HG03469 (cell line): ENCODE results near the gene IMPG2.
"Not testable (repeated sequence)": the region's sequence is repeated elsewhere in the genome, so short reads cannot be mapped to it uniquely, and the experiment has no call there.

Source experiments
- ATAC-seq: cut with Tn5 transposase; IDR thresholded peaks from one replicate; pipeline ENCODE4 v1.9.1; 2021; ENCODE audit warnings: mild to moderate bottlenecking, moderate library complexity, moderate number of reproducible peaks; ENCODE audit not compliant: unreplicated experiment

The IMPG2 gene

DNA sequence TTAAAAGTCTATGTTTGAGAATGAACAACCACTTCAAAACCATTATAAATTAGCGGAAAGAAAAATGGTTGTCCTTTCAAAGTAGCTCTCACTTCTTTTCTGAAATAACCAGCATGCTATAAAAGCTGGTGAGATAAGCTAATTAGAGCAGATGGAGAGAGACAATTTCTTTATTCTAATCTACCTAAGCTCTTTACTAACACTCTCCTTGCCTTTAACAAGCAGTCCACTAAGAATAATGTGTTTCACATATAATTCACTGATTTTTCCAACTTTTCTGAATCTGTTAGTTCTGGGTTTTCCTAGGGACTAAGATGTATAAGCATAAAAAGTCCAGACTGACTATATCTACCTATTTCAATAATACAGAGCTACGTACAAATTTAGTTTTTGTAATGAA lies at the start of gene IMPG2:
Gene IMPG2 (minus strand): TSS at position 101 of the 400 bp plus-strand sequence. CDS start 203 bp downstream, outside the sequence.
- no peak for ATAC-seq

DNA sequence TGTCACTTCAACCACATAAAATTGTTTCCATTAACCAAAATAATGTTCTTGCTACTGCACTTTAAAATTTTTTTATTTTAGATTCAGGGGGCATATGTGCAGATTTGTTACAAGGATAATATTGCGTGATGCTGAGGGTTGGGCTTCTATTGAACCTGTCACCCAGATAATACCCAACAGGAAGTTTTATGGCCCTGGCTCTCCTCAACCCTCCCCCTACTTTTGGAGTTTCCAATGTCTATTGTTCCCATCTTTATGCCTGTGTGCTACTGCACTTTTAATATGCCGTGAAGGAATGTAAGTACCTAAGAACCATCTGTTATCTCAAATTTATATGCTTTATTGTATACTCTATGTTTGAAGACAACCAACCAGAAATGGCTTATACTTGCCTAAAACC lies 42.0 kb upstream of the IMPG2 start:
- ATAC-seq = no peak

DNA sequence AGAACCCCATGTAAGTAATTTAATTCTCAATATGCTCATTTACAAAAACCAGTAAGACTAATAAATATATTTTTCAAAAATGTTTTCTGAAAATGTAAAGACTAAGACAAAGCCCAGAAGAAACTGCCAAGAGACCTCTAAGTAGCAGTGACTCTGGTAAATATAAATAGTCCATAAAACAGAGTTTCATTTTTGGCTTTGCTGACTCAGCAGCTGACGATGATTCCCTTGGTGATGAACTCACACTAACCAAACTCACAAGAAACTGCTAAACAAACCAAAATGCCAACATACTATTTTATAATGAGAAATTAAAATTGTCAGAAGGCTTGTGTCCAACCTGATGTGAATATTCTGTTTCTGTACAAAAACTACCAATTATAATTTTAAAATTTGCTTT lies 31.5 kb upstream of the IMPG2 start:
- ATAC-seq = no peak

DNA sequence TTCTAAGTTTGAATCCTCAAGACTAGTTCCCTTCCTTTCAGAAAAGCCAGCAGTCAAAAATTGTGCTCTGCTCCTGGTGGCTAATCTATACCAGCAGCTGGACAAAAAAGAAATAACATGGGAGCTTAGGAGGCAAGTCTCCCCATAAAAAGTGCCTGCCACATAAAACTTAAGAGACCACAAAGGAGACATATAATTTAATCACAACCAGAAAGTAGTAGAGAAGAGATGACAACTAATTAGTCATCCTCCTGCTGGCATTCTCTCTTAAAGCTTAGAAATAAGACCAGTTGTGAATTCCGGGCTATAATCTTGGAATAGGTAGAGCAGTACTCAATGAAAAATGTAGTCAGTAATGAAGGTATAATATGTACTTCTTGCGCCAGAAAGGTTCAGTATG lies 20.2 kb upstream of the IMPG2 start:
- no peak for ATAC-seq

GRCh38 chr3:101333883-101334282 lies 13.5 kb upstream of the IMPG2 start:
- no peak for ATAC-seq

- ATAC-seq = no peak
Observed at GRCh38 chr3:101329016-101329673, 8.8 kb upstream of the IMPG2 start.

- ATAC-seq = no peak
Observed at GRCh38 chr3:101325393-101326134, 5.2 kb upstream of the IMPG2 start.

GRCh38 chr3:101319531-101319930 lies 844 bp downstream of the IMPG2 start:
- ATAC-seq = no peak

DNA sequence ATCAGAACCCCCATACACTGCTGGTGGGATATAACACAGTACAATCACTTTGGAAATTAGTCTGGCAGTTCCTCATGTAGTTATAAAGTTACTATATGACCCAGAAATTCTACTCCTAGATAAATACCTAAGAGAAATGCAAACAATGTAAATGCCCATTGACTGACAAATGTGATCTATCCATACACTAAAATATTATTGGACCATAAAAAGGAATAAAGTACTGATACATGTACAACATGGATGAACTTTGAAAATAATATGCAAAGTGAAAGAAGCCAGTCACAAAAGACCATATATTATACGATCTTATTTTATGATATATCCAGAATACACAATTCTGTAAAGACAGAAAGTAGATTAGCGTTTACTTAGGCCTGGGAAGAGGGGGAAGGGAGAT lies 7.8 kb downstream of the IMPG2 start:
- no peak for ATAC-seq

DNA sequence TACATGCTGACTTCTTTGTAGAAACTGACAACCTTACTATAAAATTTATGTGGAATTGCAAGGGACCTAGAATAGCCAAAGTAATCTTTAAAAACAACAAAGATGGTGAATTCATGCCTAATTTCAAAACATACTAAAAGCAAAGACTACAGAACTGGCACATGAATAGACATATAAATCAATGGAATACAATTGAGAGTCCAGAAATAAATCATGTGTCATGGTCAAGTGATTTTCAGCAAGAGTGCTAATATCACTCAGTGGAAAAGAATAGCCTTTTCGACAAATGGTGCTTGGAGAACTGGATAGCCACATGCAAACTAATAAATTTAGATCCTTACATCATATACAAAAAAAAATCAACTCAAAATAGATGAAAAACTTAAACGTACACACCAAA lies 8.7 kb downstream of the IMPG2 start:
- no peak for ATAC-seq

DNA sequence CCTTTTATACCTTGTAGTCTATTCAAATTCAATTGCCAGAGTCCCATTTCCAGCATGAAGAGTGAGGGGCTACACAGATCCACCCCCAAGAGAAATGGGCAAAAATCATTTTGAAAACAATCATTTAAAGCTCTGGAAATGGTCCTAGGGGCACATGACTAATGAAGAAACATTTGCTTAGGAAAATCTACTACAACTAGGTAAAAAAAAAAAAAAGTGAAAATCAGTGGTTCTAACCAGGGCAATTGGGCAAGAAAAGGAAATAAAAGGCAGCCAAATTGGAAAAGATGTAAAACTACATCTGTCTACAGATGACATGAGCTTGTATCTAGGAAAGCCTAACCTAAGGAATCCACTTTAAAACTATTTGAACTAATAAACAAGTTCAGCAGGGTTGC lies 9.4 kb downstream of the IMPG2 start:
- no peak for ATAC-seq

DNA sequence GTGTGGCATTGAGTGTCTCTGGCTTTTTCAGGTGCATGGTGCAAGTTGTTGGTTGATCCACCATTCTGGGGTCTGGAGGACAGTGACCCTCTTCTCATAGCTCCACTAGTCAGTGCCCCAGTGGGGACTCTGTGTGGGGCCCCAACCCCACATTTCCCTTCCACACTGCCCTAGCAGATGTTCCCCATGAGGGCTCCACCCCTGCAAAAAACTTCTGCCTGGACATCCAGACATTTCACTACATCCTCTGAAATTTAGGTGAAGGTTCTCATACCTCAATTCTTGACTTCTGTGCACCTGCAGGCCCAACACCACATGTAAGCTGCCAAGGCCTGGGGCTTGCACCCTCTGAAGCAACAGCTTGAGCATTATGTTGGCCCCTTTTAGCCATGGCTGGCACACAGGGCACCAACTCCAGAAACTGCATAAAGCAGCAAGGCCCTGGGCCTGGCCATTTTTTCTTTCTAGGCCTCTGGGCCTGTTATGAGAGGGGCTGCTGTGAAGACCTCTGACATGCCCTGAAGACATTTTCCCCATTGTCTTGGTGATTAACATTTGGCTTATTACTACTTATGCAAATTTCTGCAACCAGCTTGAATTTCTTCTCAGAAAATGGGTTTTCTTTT lies 12.1 kb downstream of the IMPG2 start:
- ATAC-seq = not testable (repeated sequence)

DNA sequence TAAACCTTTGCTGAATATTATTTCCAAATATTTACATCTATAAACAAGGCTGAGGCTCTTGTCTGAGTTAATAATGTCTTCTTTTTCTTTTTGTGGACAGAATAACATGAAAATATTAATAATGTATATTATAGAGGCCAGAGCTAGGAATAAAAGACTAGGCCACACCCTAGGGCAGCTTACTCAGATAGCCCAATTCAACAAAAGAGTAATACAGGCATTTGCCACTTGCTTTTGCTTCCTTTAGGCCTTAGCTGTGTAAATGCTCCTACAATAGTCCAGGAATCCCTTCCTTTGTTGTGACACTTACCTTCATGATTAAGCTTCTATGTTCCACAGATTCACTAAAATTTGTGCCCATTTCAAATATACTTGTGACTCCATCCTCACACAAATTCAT lies 16.5 kb downstream of the IMPG2 start:
- no peak for ATAC-seq

DNA sequence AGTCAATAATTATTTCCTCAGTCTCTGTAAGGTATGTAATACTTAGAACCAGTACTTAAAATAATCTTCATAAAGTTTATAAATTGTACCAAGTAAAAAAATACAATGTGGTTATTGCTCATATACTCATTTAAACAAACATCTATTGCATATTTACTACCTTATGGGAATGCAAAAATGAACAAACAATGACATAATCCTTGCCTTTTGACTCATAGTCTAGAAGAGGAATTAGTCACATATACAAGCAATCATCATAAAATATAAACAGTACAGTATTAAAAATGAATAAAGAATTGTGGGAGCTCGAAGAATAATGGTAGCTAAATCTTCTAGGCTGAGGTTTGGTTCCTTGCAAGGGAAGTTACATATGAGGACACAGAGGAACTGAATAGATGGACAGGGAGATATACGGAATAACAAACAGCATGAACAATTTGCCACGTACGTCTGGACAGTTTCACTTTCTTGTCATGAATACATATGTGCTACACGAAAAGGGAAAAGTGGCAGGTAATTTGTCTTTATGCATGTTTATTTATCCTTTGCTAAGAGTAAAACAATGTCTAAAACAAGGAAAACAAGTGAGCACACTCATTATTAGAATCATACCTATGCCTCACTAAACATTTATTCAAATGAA lies 17.2 kb downstream of the IMPG2 start:
- peak; percentile 79 for ATAC-seq

- ATAC-seq = no peak
Observed at GRCh38 chr3:101300073-101300472, 20.3 kb downstream of the IMPG2 start.

DNA sequence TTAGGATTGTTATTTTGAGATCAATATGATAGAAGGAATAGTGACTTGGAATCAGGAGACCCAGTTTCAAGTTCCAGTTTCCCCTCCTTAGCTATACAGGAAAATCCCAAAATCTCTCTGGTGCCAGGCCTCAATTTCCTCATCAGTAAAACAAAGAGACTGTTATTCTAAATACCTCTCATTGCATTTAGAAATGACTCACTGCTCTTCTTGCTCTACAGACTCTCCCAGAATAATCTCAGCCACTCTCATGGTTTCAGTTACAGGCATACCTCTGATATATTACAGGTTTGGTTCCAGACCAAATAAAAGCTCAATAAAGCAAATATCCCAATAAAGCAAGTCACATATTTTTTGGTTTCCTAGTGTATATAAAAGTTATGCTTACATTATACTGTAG lies 28.3 kb downstream of the IMPG2 start:
- ATAC-seq = no peak

DNA sequence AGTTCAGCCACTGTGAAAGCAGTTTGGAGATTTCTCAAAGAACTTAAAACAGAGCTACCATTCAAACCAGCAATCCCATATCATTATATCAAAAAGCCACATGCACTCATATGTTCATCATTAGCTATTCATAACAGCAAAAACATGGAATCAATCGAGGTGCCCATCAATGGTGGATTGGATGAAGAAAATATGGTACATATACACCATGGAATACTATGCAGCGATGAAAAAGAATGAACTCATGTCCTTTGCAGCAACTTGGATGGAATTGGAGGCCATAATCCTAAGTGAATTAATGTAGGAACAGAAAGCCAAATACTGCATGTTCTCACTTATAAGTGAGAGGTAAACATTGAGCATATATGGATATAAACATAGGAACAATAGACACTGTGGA lies 32.1 kb downstream of the IMPG2 start:
- ATAC-seq = no peak

GRCh38 chr3:101284757-101285156 lies 35.6 kb downstream of the IMPG2 start:
- no peak for ATAC-seq

DNA sequence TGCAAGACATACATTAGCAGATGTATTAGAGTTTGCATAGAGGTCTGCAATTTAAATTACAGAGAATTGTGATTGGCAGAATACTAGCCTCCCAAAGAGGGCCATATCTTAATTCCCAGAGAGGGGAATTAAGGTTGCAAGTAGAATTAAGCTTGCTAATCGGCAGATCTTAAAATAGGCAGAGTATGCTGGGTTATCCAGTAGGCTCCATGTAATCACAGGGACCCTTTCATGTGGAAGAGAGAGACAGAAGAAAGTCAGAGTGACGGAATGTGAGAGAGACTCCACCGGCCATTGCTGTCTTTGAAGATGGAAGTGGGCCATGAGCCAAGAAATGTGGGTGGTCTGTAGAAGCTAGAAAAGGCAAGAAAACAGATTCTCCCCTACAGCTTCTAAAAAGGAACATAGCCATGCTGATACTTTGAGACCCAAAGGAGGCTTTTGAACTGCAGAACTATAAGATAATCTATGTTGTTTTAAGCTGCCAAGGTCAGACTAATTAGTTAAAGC lies 38.8 kb downstream of the IMPG2 start:
- ATAC-seq = no peak

GRCh38 chr3:101279765-101280385 lies 40.5 kb downstream of the IMPG2 start:
- no peak for ATAC-seq

DNA sequence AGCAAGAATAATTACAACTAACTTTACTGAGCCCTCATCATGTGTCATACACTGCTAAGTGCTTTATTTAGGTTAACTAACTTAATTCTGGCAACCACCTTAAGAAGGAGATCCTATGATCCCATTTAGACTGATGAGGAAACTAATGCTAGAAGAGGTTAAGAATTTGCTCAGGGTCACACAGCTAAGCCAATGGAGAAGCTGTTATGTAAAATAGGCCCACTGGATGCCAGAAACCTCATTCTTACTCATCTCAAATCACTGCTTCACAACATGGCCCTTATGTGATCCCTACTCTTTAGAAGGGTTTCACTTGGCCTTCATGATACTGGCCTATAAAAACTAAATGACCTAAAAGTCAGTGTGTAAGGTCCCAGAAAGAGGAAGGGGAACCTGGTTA lies 41.2 kb downstream of the IMPG2 start:
- ATAC-seq = no peak
